ENCODE data around the gene LHPP.

Gene LHPP

GRCh38 chr10:124522933-124523871 is 61.6 kb downstream of the LHPP start:
- no peak for DNase-seq

- no peak for DNase-seq
Observed at GRCh38 chr10:124523901-124524300, 62.3 kb downstream of the LHPP start.

GRCh38 chr10:124524991-124525653 is 63.5 kb downstream of the LHPP start:
- DNase-seq = no peak

GRCh38 chr10:124525751-124526600 is 64.4 kb downstream of the LHPP start:
- no peak for DNase-seq

- no peak for DNase-seq
Observed at GRCh38 chr10:124526621-124527267, 65.1 kb downstream of the LHPP start.

- no peak for DNase-seq
Observed at GRCh38 chr10:124527874-124528395, 66.3 kb downstream of the LHPP start.

- no peak for DNase-seq
Observed at GRCh38 chr10:124529661-124530214, 68.1 kb downstream of the LHPP start.

- peak; percentile 15 to 56 for DNase-seq
Observed at GRCh38 chr10:124530215-124530665, 68.6 kb downstream of the LHPP start.

GRCh38 chr10:124530816-124531215 is 69.2 kb downstream of the LHPP start:
- DNase-seq = no peak

- DNase-seq = no peak
Observed at GRCh38 chr10:124532106-124532641, 70.6 kb downstream of the LHPP start.

GRCh38 chr10:124532788-124533187 is 71.2 kb downstream of the LHPP start:
- no peak for DNase-seq

- no peak for DNase-seq
Observed at GRCh38 chr10:124533266-124533665, 71.6 kb downstream of the LHPP start.

GRCh38 chr10:124534231-124534798 is 72.7 kb downstream of the LHPP start:
- no peak for DNase-seq

GRCh38 chr10:124534826-124535601 is 73.4 kb downstream of the LHPP start:
- DNase-seq = no peak

- DNase-seq = no peak
Observed at GRCh38 chr10:124535731-124536495, 74.3 kb downstream of the LHPP start.

GRCh38 chr10:124536496-124537050 is 75.0 kb downstream of the LHPP start:
- DNase-seq = no peak

GRCh38 chr10:124537166-124537725 is 75.6 kb downstream of the LHPP start:
- no peak for DNase-seq

GRCh38 chr10:124537891-124538290 is 76.3 kb downstream of the LHPP start:
- DNase-seq = no peak

- no peak for DNase-seq
Observed at GRCh38 chr10:124538706-124539105, 77.1 kb downstream of the LHPP start.
